Testis (tissue), 3 donors: ENCODE data around the gene KCNQ5. TPM values are rescaled to one million over a fixed set of nuclear protein-coding genes. Genes with fewer than 3 reads are reported as not detected.
A peak's percentile ranks its signal among the peaks of the same experiment; 100 is the strongest.

Experiments
- DNase-seq: peaks from one replicate; pipeline ENCODE4 v3.0.0-alpha.2; 2019
- H3K27ac ChIP-seq, 2 donors: fragments of 200-600 bp; sonication (generic); one replicate each; pipeline ENCODE4 v1.5.1; 2019
- H3K27me3 ChIP-seq: fragments of 200-600 bp; sonication (generic); one replicate; pipeline ENCODE4 v1.5.1; 2019
- H3K36me3 ChIP-seq: fragments of 200-600 bp; sonication (generic); one replicate; pipeline ENCODE4 v1.5.1; 2017; ENCODE audit warnings: low read depth; ENCODE audit errors: missing control alignments
- H3K4me1 ChIP-seq: fragments of 200-600 bp; sonication (generic); one replicate; pipeline ENCODE4 v1.5.1; 2019
- H3K4me3 ChIP-seq, 2 donors: fragments of 200-600 bp; sonication (generic); one replicate each; pipeline ENCODE4 v1.5.1; 2017 to 2019
- H3K9me3 ChIP-seq: fragments of 200-600 bp; sonication (generic); one replicate; pipeline ENCODE4 v1.5.1; 2017
- POLR2A ChIP-seq: fragments of 450-650 bp; IDR thresholded peaks from one replicate; pipeline ENCODE4 v1.6.1; 2017; ENCODE audit warnings: antibody characterized with exemption, mild to moderate bottlenecking, moderate library complexity
- whole genome bisulfite sequencing, 2 donors: methylation state at CpG; one replicate each; pipeline ENCODE4 v1.1.5; 2018; 5-methylcytosine and 5-hydroxymethylcytosine counted together
- intact Hi-C: fragments of 100-400 bp; cut with DNase I; formaldehyde crosslinking; loops from one replicate; pipeline ENCODE4 v1.15.1; 2023; ENCODE audit warnings: low total_unique reads
- polyA plus RNA-seq: library from polyadenylated mRNA; stranded (reverse); fragments of 350-450 nt; fragmentation: Illumina TruSeq; extraction: RNeasy Lipid Tissue Mini Kit (QIAGEN cat#74804); gene quantifications from one replicate; pipeline ENCODE4 v1.2.3, GENCODE V29; 2014; ENCODE audit warnings: low read depth, low replicate concordance; ENCODE audit not compliant: insufficient read depth
- total RNA-seq, 2 donors: library from RNA; depleted of rRNA; stranded (reverse); fragments of >200 nt; gene quantifications; one replicate each; pipeline ENCODE4 v1.2.3, GENCODE V29; 2016
- TF ChIP-seq, protein P1 (sequence below), 3 experiments: fragments of 450-650 bp in 2 of 3; fragments of 200-600 bp in 1 of 3; sonication (generic) in 1 of 3; IDR thresholded peaks; one replicate each; pipeline ENCODE4 v1.5.1; 2016 to 2019; ENCODE audit warnings: antibody characterized with exemption in 3 of 3, mild to moderate bottlenecking in 2 of 3, moderate library complexity in 1 of 3

KCNQ5 gene
- total and polyA plus RNA-seq, 3 donors from 2014 or later = 0.43 to 1.1 (median 0.73) TPM

DNA sequence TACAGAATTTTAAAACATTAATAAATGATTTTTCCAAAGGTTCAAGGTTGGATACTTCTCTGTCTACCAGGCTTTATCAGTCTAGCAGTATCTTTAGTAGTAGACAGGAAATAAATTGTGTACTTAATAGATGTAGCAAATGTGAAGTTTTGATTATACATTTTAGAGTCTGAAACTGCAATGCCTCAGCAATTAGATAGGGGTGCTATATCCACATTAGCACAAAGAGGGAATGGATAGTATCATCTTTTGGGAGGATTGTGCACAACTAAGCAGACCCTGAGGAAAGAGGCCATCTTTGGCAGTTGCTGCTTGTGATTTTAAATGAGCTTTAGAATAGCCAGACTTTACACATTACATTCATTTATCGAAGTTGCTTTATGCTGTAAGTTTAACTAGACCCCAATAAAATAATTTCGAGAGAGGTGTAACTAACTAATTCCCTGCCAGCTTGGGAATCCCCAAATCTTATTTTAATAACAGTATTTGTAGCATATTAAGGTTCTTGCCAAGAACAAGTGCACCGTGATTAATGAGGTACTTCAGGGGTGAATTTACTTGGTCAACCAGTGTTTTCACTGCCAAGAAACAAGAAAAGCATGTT is 2.8 kb downstream of the KCNQ5 start:
- H3K9me3 ChIP-seq = no peaks in the 10 kb centered on the region
- no peaks in the 10 kb centered on the region for H3K36me3 ChIP-seq
- no peak for DNase-seq
- no peaks in the 10 kb centered on the region for H3K27me3 ChIP-seq
- H3K27ac ChIP-seq = no peak overlapping the region
- intact Hi-C loops = no loop called here
- TF ChIP-seq POLR2A = no peak
- TF ChIP-seq, protein P1, sequence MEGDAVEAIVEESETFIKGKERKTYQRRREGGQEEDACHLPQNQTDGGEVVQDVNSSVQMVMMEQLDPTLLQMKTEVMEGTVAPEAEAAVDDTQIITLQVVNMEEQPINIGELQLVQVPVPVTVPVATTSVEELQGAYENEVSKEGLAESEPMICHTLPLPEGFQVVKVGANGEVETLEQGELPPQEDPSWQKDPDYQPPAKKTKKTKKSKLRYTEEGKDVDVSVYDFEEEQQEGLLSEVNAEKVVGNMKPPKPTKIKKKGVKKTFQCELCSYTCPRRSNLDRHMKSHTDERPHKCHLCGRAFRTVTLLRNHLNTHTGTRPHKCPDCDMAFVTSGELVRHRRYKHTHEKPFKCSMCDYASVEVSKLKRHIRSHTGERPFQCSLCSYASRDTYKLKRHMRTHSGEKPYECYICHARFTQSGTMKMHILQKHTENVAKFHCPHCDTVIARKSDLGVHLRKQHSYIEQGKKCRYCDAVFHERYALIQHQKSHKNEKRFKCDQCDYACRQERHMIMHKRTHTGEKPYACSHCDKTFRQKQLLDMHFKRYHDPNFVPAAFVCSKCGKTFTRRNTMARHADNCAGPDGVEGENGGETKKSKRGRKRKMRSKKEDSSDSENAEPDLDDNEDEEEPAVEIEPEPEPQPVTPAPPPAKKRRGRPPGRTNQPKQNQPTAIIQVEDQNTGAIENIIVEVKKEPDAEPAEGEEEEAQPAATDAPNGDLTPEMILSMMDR (IDR thresholded peaks at IDR 0.05) = peak; percentile 18 to 66 (median 32)
- WGBS, 2 donors = 82 to 87% methylated on average over 3 of the region's 3 CpGs
- H3K4me3 ChIP-seq = no peak overlapping the region
- H3K4me1 ChIP-seq = peaks cover 15% of the 10 kb centered on the region

DNA sequence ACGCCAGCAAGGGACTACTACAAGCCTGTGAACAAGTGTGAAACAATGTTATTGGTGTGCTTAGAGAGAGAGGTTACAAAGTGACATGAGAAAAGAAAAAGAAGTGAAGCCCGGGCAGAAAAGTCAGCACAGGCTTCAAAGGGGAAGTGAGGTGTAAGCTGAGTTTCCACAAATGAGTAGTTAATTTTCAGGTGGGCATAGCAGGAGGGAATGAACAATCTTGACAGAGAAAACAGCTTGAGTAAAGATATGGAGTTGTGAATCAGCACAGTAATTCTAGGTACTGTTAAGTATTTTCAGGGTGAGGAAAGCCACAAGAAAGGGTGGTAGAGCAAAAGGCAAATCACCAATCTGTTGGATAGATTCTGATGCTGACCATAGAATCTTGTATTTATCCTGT is 4.3 kb downstream of the KCNQ5 start:
- no peak overlapping the region for H3K4me3 ChIP-seq
- no peaks in the 10 kb centered on the region for H3K36me3 ChIP-seq
- H3K27ac ChIP-seq = no peak overlapping the region
- no peaks in the 10 kb centered on the region for H3K27me3 ChIP-seq
- no peaks in the 10 kb centered on the region for H3K9me3 ChIP-seq
- 68 to 76% methylated on average over 2 of the region's 2 CpGs for WGBS, 2 donors
- no peak for DNase-seq
- TF ChIP-seq, protein P1 (IDR thresholded peaks at IDR 0.05) = no peak
- no peak for TF ChIP-seq POLR2A
- peaks cover 8% of the 10 kb centered on the region for H3K4me1 ChIP-seq
- intact Hi-C loops = no loop called here

DNA sequence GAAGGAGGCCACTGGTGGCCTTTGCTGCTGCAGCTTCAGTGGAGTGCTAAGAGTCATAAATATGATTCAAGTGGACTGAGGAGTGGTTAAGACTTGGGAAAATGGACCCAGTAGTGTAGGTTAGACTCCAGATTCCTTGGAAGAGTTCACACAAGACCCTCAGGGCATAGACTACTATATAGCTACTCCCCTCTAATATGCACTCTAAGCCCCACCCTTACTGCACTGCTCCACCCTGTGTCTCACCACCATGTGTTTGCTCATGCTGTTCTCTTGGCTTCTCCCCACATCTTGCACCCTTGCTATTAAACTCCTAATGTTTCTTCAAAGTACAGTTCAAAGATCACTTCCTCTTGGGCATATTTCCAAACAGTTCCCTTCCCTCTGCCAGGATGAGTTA is 5.7 kb downstream of the KCNQ5 start:
- H3K4me3 ChIP-seq = no peak overlapping the region
- H3K36me3 ChIP-seq = no peaks in the 10 kb centered on the region
- H3K27ac ChIP-seq = no peak overlapping the region
- intact Hi-C loops = no loop called here
- no peak for DNase-seq
- TF ChIP-seq, protein P1 (IDR thresholded peaks at IDR 0.05) = no peak
- no peak for TF ChIP-seq POLR2A
- H3K4me1 ChIP-seq = peaks cover 2% of the 10 kb centered on the region
- no peaks in the 10 kb centered on the region for H3K9me3 ChIP-seq
- no peaks in the 10 kb centered on the region for H3K27me3 ChIP-seq

DNA sequence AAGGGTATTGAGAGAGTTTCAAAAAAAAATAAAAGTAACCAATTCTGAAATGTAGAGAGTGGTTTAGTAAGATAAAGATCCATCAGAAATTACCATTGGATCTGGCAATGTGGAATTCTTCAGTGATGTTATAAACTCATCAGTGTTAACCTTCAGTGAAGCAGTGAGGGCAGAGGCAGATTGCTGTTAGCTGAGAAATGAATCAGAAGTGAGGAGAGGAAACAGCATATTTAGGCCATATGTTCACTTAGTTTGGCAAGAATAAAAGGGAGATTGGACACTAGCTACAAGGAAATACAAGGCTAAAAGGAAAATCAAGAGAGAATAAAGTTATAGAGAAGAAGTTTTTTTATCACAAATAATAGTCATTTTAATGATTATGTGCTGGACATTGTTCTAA is 9.6 kb downstream of the KCNQ5 start:
- Histone ChIP-seq H3K36me3 (no peaks in the 10 kb centered on the region), H3K4me3 (no peak overlapping the region), H3K9me3 (no peaks in the 10 kb centered on the region), H3K4me1 (no peaks in the 10 kb centered on the region), H3K27ac (no peak overlapping the region), H3K27me3 (no peaks in the 10 kb centered on the region)
- intact Hi-C loops = no loop called here
- TF ChIP-seq, protein P1 (IDR thresholded peaks at IDR 0.05) = no peak
- no peak for TF ChIP-seq POLR2A
- DNase-seq = no peak

DNA sequence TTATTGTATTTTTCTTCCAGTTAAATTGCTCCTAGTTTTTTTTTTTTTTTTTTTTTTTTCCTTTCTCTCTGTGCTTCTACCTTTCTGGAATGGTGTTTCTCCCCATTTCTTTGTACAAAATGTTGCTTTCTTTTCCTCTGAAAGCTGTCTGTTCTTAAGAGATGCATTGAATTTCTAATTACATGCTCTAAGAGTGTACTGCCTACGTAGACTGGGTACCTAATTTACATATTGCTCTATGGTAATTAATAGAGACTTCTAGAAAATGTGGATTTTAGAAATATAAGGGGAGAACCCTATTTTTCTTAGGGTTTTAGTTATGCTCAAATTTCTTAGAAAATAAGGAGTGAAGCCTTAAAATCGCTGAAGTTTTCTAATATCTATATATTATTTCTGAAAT is 13.8 kb downstream of the KCNQ5 start:
- Histone ChIP-seq H3K36me3 (no peaks in the 10 kb centered on the region), H3K9me3 (no peaks in the 10 kb centered on the region), H3K4me3 (no peak overlapping the region), H3K4me1 (no peaks in the 10 kb centered on the region), H3K27ac (no peak overlapping the region), H3K27me3 (no peaks in the 10 kb centered on the region)
- no peak for DNase-seq
- WGBS, 2 donors = 91 to 95% methylated on average over 2 of the region's 2 CpGs
- intact Hi-C loops = no loop called here
- no peak for TF ChIP-seq POLR2A
- TF ChIP-seq, protein P1 (IDR thresholded peaks at IDR 0.05) = no peak
